Left colon (tissue), 2 donors: ENCODE measurements around the gene MMEL1. TPM values are rescaled to one million over a fixed set of nuclear protein-coding genes. Genes with fewer than 3 reads are reported as not detected.
A peak's percentile ranks its signal among the peaks of the same experiment; 100 is the strongest.
"Not testable (repeated sequence)": the region's sequence is repeated elsewhere in the genome, so short reads cannot be mapped to it uniquely, and the experiment has no call there.

Experiments used
- ATAC-seq: fragments of 200-7000 bp; cut with Tn5 transposase; one replicate; pipeline ENCODE4 v1.9.1; 2020; ENCODE audit warnings: mild to moderate bottlenecking, moderate library complexity
- DNase-seq, 2 donors: peaks; one replicate each; pipeline ENCODE4 v3.0.0-alpha.2; 2020
- intact Hi-C, 2 donors: fragments of 100-400 bp; cut with DNase I in 1 of 2; cut with micrococcal nuclease in 1 of 2; formaldehyde crosslinking; loops; one replicate each; pipeline versions ENCODE4 v1.11.2 to v1.14.0; 2022; cut with DNase I, micrococcal nuclease
- total RNA-seq, 2 donors: library from RNA; stranded (reverse); fragmentation: NEBNext Ultra II Directional; extraction: Animal tissue kit (Norgen Biotek cat#: 25700); gene quantifications; one replicate each; pipeline ENCODE4 v1.2.1, GENCODE V29; 2021
- donor health status: DM: no; HTN: no; CAD: no.
- donor health status: DM: yes; HTN: yes; CAD: no.

Gene MMEL1
- total RNA-seq, 2 donors from 2014 or later = 7.8 to 11.5 TPM

DNA sequence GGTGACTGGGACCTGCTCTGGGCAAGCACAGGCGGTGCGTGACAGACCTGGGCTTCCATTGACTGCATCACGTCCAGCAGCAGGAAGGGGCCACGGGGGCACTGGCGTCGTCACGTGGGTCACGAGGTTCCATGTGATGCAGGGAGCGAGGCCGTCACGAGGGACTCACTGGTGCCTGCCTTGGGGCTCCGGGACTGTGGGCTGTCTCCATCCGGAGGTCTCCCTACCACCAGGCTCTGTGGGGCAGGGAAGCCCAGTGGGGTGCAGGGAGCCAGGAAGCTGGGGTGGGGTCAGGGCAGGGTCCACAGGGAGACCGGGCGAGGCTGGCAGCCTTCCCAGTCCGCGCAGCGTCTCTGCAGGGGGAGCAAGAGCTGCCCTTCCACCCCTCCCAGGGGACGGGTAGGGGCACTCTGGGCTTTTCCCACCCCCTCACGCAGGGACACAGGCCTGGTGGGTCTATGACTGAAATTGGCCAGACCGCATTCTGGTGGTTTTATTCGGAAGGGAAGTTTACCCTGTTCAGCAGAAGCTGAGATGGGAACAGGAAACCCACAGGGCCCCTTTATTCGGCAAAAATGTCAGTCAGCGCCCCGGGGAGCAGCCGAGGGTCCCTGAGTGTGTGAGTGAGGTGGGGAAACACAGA, 77.1 kb downstream of the MMEL1 start:
- intact Hi-C loops = no loop called here
- ATAC-seq = peak; percentile 61
- peak; percentile 91 to 92 for DNase-seq

- ATAC-seq (peak; percentile 7), DNase-seq (peak in 1 of 2 donors; percentile 64)
- intact Hi-C loops = no loop called here
Observed at GRCh38 chr1:2554621-2555387, 78.0 kb downstream of the MMEL1 start.

GRCh38 chr1:2553871-2554620, 78.8 kb downstream of the MMEL1 start:
- intact Hi-C loops = no loop called here
- no peak for DNase-seq
- ATAC-seq = no peak

GRCh38 chr1:2553076-2553475, 79.7 kb downstream of the MMEL1 start:
- intact Hi-C loops, ATAC-seq, DNase-seq: not testable (repeated sequence)

- no peak for ATAC-seq
- DNase-seq = no peak
- intact Hi-C loops = no loop called here
Observed at GRCh38 chr1:2552189-2552588, 80.6 kb downstream of the MMEL1 start.

GRCh38 chr1:2551544-2551943, 81.3 kb downstream of the MMEL1 start:
- ATAC-seq, intact Hi-C loops, DNase-seq: not testable (repeated sequence)

DNA sequence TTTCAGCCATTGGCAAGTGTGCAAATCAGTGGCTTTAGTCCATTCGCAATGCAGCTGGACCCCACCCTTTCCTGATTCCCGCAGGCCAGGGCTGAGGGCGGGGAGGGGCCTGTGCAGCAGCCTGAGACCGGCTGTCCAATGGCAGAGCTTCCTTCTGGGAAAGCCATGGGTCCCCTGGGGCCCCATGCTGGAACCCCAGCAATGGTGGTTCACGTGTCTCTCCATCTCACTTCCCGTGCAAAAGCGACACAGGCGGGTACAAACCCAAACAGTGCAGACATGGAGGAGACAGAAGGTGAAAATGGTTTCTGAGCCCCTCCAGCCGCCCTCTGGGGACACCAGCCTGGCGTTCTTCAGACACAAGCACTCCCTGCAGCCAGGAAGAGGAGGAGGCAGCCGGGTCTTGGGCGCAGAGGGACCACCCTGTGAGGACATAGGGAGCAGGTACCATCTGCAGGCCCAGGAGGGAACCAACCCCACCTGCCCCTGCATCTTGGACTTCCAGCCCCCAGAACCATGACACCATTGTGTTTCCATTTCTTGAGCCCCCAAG, 82.4 kb downstream of the MMEL1 start:
- ATAC-seq = peak; percentile 7
- DNase-seq, intact Hi-C loops: not testable (repeated sequence)

DNA sequence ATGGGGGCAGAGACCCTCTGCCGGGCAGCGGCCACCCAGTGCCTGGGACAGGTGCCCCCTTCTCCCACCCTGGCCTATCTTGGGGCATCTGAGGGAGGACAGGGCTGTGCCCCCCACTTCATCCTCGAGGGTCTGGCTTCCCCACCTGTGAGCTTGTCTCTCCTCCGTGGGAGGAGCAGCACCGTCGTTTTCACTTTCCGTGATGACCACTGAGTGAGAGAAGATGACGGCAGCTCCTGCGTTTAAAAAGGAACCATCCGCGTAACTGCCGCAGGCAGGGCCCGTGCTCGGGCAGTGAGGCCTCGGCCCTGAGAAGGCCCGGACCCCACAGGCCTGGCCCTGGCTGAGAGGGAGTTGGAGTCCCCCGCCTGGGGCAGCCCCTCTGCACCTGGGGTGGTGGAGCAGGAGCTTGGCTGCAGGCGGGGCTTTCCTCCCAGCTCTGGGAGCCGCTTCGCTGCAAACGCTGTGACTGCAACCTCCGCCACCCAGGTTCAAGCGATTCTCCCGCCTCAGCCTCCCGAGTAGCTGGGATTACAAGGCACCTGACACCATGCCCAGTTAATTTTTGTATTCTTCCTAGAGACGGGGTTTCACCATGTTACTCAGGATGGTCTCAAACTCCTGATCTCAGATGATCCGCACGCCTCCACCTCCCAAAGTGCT, 83.3 kb downstream of the MMEL1 start:
- intact Hi-C loops = loop anchor here in 1 of 2 donors (2.0 kb wide), 1 partner anchor 135 kb away; no protein-coding TSS in a partner anchor

DNA sequence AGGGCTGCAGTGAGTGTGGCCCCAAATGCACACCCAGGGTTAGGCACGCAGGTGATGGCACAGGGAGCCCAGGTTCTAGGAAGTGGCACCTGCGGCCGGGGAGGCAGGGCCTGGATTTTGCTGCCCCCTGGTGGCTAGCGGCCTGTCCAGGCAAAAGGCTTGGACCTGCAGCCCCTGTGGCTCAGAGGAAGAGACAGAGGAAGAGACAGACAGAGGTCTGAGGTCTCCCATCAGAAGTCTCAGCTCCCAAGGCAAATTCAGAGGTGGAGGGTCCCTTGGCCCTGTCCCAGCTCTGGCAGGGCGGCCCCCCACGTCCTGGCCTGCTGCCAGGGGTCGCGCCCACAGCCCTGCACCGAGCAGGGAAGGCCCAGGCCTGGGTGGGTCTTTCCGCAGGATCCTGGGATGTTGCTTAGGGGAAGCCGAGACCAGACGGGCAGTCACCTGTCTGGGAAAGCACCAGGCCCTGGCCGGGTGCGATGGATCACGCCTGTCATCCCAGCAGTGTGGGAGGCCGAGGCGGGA, 84.7 kb downstream of the MMEL1 start:
- ATAC-seq (peak; percentile 53), DNase-seq (peak; percentile 91 to 93)
- intact Hi-C loops = loop anchor here in 1 of 2 donors (2.0 kb wide), 1 partner anchor 133 kb away; no protein-coding TSS in a partner anchor

More for the DNA sequence above, 83.3 kb downstream of the MMEL1 start:
- not testable (repeated sequence) for DNase-seq, ATAC-seq

- peak in 1 of 2 donors; percentile 74 for DNase-seq
- peak; percentile 13 for ATAC-seq
Observed at GRCh38 chr1:2547210-2548067, 85.4 kb downstream of the MMEL1 start.

DNA sequence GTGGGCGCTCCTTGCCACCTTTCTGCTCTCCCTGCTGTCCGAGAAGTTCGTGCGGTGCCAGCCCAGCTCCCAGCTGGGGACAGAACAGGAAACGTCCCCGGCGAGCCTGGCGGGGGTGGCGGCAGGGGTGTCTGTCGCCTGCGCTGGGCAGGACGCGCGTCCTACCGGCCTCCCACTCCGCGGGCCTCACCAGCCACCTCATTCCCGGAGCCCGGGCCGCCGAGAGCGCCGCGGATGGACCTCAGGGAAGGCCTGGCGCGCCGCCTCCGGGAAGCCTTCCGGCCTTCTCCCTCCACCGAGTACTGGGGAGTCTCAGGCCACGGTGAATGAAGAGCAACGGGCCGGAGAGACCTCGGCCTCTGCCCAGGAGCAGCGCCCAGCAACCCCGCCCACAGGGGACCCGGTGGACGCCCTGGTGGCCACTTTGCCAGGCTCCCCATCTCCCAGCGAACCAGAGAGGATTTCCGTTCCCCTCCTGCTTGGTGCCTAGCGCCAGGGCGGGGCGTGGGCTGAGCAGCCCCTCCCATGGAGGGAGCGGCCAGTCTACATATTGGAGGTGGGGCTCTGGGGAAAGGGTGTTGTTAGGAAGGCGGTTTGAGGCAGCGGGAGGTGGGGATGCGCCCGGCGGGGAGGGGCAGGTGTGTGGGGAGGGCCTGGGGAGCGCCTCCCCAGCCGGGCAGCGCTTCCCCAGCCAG, 86.2 kb downstream of the MMEL1 start:
- intact Hi-C loops = no loop called here
- ATAC-seq (peak; percentile 66), DNase-seq (peak; percentile 91 to 97)

More at GRCh38 chr1:2547210-2548067, 85.4 kb downstream of the MMEL1 start:
- intact Hi-C loops = loop anchor here in 1 of 2 donors (2.0 kb wide), 1 partner anchor 133 kb away; no protein-coding TSS in a partner anchor

DNA sequence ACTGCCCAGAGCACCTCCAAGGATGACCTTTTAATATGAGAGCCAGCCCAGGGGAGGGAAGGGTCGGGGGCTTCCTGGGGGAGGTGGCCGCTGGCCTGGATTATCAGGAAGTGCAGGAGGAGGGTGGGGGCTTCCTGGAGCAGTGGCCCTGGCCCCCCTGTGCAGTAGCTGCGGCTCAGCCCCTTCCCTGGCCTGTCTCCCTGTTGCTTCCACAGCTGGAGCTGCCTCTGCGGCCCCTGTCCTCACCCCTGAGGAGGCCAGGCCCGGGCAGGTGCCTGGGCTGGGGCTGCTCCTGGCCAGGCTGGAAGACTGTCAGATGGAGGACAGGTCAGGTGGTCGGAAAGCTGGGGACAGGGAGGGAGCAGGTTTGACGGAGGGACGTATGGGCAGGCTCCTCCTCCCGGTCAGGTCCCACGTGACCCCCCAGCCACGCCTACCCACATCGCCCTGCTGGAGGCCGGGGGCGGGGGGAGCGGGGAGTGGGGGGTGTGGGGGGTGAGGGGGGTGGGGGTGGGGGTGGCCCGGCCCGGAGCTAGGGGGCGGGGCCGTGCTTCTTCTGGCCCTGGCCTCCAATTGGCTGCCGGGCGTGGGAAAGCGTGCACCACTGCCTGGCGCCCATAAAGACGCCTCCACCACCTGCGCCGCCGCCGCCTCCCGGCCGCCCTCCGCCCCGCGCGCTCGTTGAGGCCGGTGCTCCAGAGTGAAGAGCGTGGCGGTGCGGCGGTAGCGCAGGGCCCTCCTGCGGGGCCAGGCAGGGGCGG, 86.9 kb downstream of the MMEL1 start:
- intact Hi-C loops = no loop called here
- DNase-seq (peak; percentile 94 to 96), ATAC-seq (peak; percentile 54)

- intact Hi-C loops = no loop called here
- ATAC-seq (no peak), DNase-seq (no peak)
Observed at GRCh38 chr1:2544875-2545640, 87.8 kb downstream of the MMEL1 start.

DNA sequence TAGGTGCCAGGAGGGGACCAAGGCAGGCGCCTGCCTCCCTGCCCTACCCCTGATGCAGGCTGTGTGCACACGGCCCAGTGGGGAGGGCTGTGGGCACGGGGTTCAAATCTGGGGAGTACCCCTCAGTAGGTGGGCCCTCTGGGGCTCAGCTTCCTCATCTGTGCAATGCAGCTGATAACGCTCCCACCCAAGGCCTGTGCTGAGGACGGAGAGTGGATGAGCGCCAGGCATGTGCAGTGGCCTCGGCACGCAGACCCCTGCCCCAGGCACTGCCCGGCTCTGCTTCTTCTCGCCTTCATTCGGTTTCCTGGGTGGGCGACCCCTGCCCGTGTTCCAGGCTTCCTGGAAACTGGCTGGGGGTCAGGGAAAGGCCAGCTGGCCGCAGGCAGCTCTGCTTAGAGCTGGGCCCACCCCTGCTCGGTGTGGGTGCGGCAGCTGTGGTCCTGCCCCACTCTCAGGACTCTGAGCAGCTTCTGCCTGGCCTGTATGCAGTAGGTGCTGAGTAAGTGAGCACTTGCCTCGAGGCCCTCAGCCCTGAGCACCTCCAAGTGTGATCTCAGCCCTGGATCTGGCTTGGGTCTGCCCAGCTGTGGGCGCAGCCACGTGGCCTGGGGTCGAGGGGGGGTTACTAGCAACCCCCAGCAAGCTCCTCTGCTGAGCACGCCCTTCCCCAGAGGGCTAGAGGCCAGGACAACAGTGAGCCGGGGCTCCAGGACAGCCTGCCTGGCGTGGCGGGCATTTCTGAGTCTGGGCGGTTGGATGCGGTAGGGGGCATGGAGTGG, 88.5 kb downstream of the MMEL1 start:
- ATAC-seq (no peak), DNase-seq (no peak)
- intact Hi-C loops = no loop called here
